Astrocyte (in vitro differentiated cells and primary cell): ENCODE results near the gene MAGEB17. TPM values are rescaled to one million over a fixed set of nuclear protein-coding genes. Genes with fewer than 3 reads are reported as not detected.

Experiments
- DNase-seq: peaks from one replicate; pipeline ENCODE4 v3.0.0-alpha.2; 2010; ENCODE audit warnings: low read depth
- FAIRE-seq: peaks from 2 replicates; lab custom pipeline; 2011; peaks lifted over from hg19 to GRCh38; lab: Jason Lieb, UNC
- H2AFZ ChIP-seq: 2 replicates; pipeline ENCODE4 v1.6.0; 2012; ENCODE audit warnings: low read depth, low read length, inconsistent platforms
- H3K27ac ChIP-seq: 2 replicates; pipeline ENCODE4 v1.5.1; 2011; ENCODE audit warnings: low read depth, low read length, inconsistent platforms
- H3K27me3 ChIP-seq: 2 replicates; pipeline ENCODE4 v1.6.0; 2011; ENCODE audit warnings: low read length, inconsistent platforms; ENCODE audit not compliant: insufficient read depth
- H3K36me3 ChIP-seq: 2 replicates; pipeline ENCODE4 v1.5.1; 2011; ENCODE audit warnings: low read length, inconsistent platforms; ENCODE audit not compliant: insufficient read depth
- H3K4me1 ChIP-seq: 2 replicates; pipeline ENCODE4 v1.5.1; 2011; ENCODE audit warnings: low read length, inconsistent platforms; ENCODE audit not compliant: insufficient read depth
- H3K4me2 ChIP-seq: 2 replicates; pipeline ENCODE4 v1.6.0; 2012; ENCODE audit warnings: low read length, inconsistent platforms
- H3K4me3 ChIP-seq: 2 replicates; pipeline ENCODE4 v1.5.1; 2011; ENCODE audit warnings: low read depth, mild to moderate bottlenecking, low read length, inconsistent platforms; ENCODE audit not compliant: insufficient read depth
- H3K79me2 ChIP-seq: 2 replicates; pipeline ENCODE4 v1.6.0; 2012; ENCODE audit warnings: mild to moderate bottlenecking, low read length, inconsistent platforms; ENCODE audit not compliant: insufficient read depth
- H3K9ac ChIP-seq: 2 replicates; pipeline ENCODE4 v1.6.0; 2012; ENCODE audit warnings: mild to moderate bottlenecking, low read length, inconsistent platforms
- H3K9me3 ChIP-seq: 2 replicates; pipeline ENCODE4 v1.5.1; 2012; ENCODE audit warnings: low read depth, mild to moderate bottlenecking, low read length, inconsistent platforms; ENCODE audit not compliant: insufficient read depth
- H4K20me1 ChIP-seq: 2 replicates; pipeline ENCODE4 v1.6.0; 2012; ENCODE audit warnings: low read length, inconsistent platforms; ENCODE audit not compliant: insufficient read depth
- H3K27ac Mint-ChIP-seq: one replicate; pipeline ENCODE4 v1.8.0; 2021; ENCODE audit warnings: mild to moderate bottlenecking, mixed read lengths; ENCODE audit not compliant: unreplicated experiment
- H3K27me3 Mint-ChIP-seq: one replicate; pipeline ENCODE4 v1.8.0; 2021; ENCODE audit warnings: low read depth, mixed read lengths; ENCODE audit not compliant: unreplicated experiment
- H3K36me3 Mint-ChIP-seq: one replicate; pipeline ENCODE4 v1.8.0; 2021; ENCODE audit warnings: low read depth, mixed read lengths; ENCODE audit not compliant: unreplicated experiment
- H3K4me1 Mint-ChIP-seq: one replicate; pipeline ENCODE4 v1.8.0; 2021; ENCODE audit warnings: low read depth, mixed read lengths; ENCODE audit not compliant: unreplicated experiment
- H3K4me3 Mint-ChIP-seq: one replicate; pipeline ENCODE4 v1.8.0; 2021; ENCODE audit warnings: mild to moderate bottlenecking, moderate library complexity, mixed read lengths; ENCODE audit not compliant: unreplicated experiment
- H3K9me3 Mint-ChIP-seq: one replicate; pipeline ENCODE4 v1.8.0; 2021; ENCODE audit warnings: mild to moderate bottlenecking, mixed read lengths; ENCODE audit not compliant: unreplicated experiment
- CTCF ChIP-seq: IDR thresholded peaks from 2 replicates; pipeline ENCODE4 v1.5.1; 2011; ENCODE audit warnings: low read depth, mild to moderate bottlenecking, inconsistent platforms, low read length, moderate library complexity; ENCODE audit not compliant: insufficient read depth
- EZH2 ChIP-seq: IDR thresholded peaks from 2 replicates; pipeline ENCODE4 v1.6.1; 2012; ENCODE audit warnings: mild to moderate bottlenecking, low read length, inconsistent platforms; ENCODE audit not compliant: insufficient read depth
- total RNA-seq: library from RNA; stranded (reverse); gene quantifications from 2 replicates; pipeline ENCODE4 v1.2.1, GENCODE V29; 2021

MAGEB17 gene
- total RNA-seq, 1 donor from 2014 or later: not detected

GRCh38 chrX:16120431-16120830 lies 46.9 kb upstream of the MAGEB17 start:
- no peaks in the 10 kb centered on the region for H3K79me2 ChIP-seq
- DNase-seq: no peak
- no peaks in the 10 kb centered on the region for H3K36me3 ChIP-seq
- peaks cover 2% of the 10 kb centered on the region for H3K27me3 ChIP-seq
- TF ChIP-seq EZH2 (no peak), CTCF (no peak)
- H2AFZ ChIP-seq: no peak overlapping the region
- H3K9ac ChIP-seq: no peak overlapping the region
- Mint-ChIP-seq H3K9me3 (peaks cover 6% of the 10 kb centered on the region), H3K4me3 (no peak overlapping the region), H3K4me1 (no peaks in the 10 kb centered on the region), H3K36me3 (no peaks in the 10 kb centered on the region), H3K27me3 (no peaks in the 10 kb centered on the region), H3K27ac (no peak overlapping the region)
- H3K4me2 ChIP-seq: no peak overlapping the region
- no peak overlapping the region for H3K27ac ChIP-seq
- H4K20me1 ChIP-seq: no peaks in the 10 kb centered on the region
- no peak overlapping the region for H3K4me3 ChIP-seq
- no peak for FAIRE-seq
- peaks cover 2% of the 10 kb centered on the region for H3K9me3 ChIP-seq
- no peaks in the 10 kb centered on the region for H3K4me1 ChIP-seq

- no peak within 1 kb of the TSS for H3K9ac ChIP-seq
- DNase-seq (peak; percentile 81), FAIRE-seq (peak; percentile 100)
- H3K4me1 ChIP-seq: no peaks in the 10 kb centered on the region
- H3K27ac ChIP-seq: no peak within 1 kb of the TSS
- Mint-ChIP-seq H3K4me3 (no peak within 1 kb of the TSS), H3K4me1 (no peaks in the 10 kb centered on the region), H3K36me3 (no peaks in the 10 kb centered on the region), H3K9me3 (peaks cover 4% of the 10 kb centered on the region), H3K27me3 (no peaks in the 10 kb centered on the region), H3K27ac (no peak within 1 kb of the TSS)
- H3K4me3 ChIP-seq: no peak within 1 kb of the TSS
- H4K20me1 ChIP-seq: no peaks in the 10 kb centered on the region
- peaks cover 2% of the 10 kb centered on the region for H3K9me3 ChIP-seq
- no peaks in the 10 kb centered on the region for H3K79me2 ChIP-seq
- no peaks in the 10 kb centered on the region for H3K27me3 ChIP-seq
- peak within 1 kb of the TSS; percentile 72 for H3K4me2 ChIP-seq
- TF ChIP-seq EZH2 (no peak), CTCF (peak; percentile 57)
- peak within 1 kb of the TSS; percentile 18 for H2AFZ ChIP-seq
- no peaks in the 10 kb centered on the region for H3K36me3 ChIP-seq
Observed at GRCh38 chrX:16123222-16123786, 44.0 kb upstream of the MAGEB17 start, which contains the start of gene GRPR. Gene GRPR, plus strand, starts transcription at chrX:16123565. Its CDS starts 389 bp downstream, at chrX:16123954.

GRCh38 chrX:16124201-16124600 lies 43.1 kb upstream of the MAGEB17 start:
- Histone ChIP-seq H3K27ac (no peak overlapping the region), H3K9ac (no peak overlapping the region), H3K79me2 (no peaks in the 10 kb centered on the region), H3K4me1 (no peaks in the 10 kb centered on the region), H4K20me1 (no peaks in the 10 kb centered on the region), H3K9me3 (peaks cover 2% of the 10 kb centered on the region), H3K4me2 (peak overlapping the region; percentile 72), H3K4me3 (no peak overlapping the region), H2AFZ (peak overlapping the region; percentile 18), H3K36me3 (no peaks in the 10 kb centered on the region), H3K27me3 (no peaks in the 10 kb centered on the region)
- no peaks in the 10 kb centered on the region for H3K36me3 Mint-ChIP-seq
- H3K4me3 Mint-ChIP-seq: no peak overlapping the region
- H3K9me3 Mint-ChIP-seq: peaks cover 2% of the 10 kb centered on the region
- no peak for TF ChIP-seq CTCF
- TF ChIP-seq EZH2: no peak
- peaks cover under 1% of the 10 kb centered on the region for H3K4me1 Mint-ChIP-seq
- no peak overlapping the region for H3K27ac Mint-ChIP-seq
- DNase-seq (no peak), FAIRE-seq (peak; percentile 55)
- H3K27me3 Mint-ChIP-seq: no peaks in the 10 kb centered on the region
